ENCODE measurements around the gene PPP1R3D. TPM values are rescaled to one million over a fixed set of nuclear protein-coding genes. Genes with fewer than 3 reads are reported as not detected.

The PPP1R3D gene
- total RNA-seq, 1 experiment from 2014 or later: 2.4 TPM

DNA sequence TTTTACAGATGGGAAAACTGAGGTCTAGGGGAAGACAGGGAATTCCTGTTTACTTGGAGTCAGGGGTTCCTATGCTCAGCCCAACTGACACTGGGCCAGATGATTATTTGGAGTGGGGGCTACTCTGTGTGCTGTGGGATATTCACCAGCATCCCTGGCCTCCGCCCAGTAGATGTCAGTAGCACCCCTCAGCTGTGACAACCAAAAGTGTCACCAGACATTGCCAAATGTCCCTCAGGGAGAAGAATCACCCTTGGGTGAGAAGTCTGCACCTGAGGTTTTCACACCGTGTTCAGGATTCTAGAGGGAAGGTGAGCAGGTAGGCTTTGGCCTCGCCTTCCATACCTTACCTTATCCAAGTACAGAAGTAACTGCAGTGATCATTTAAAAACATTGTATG lies 45.8 kb upstream of the PPP1R3D start:
- no peak for TF ChIP-seq CTCF (IDR thresholded peaks at IDR 0.05; ENCODE audit: unreplicated experiment)
- CTCF ChIA-PET: interaction anchor here (0.6 to 1.3 kb wide), 5 partner anchors 13 to 72 kb away, joined by 3 to 5 read pairs (median 3); no protein-coding TSS in a partner anchor
- Mint-ChIP-seq H3K27me3 (ENCODE audit: insufficient read depth, unreplicated experiment) (no peaks in the 10 kb centered on the region), H3K9me3 (ENCODE audit: unreplicated experiment) (no peaks in the 10 kb centered on the region), H3K4me1 (ENCODE audit: insufficient read depth, unreplicated experiment) (peaks cover 13% of the 10 kb centered on the region), H3K36me3 (ENCODE audit: insufficient read depth, unreplicated experiment) (no peaks in the 10 kb centered on the region), H3K4me3 (ENCODE audit: unreplicated experiment) (no peak overlapping the region), H3K27ac (ENCODE audit: low read depth, unreplicated experiment) (no peak overlapping the region)
- no TSS peak for BruUV-seq (replicated peaks)
- POLR2A ChIA-PET: interaction anchor here (0.8 kb wide), 1 partner anchor 60 kb away, joined by 3 read pairs; no protein-coding TSS in a partner anchor
- intact Hi-C loops (cut with micrococcal nuclease): no loop called here
- no peak for DNase-seq (ENCODE audit: unreplicated experiment)

DNA sequence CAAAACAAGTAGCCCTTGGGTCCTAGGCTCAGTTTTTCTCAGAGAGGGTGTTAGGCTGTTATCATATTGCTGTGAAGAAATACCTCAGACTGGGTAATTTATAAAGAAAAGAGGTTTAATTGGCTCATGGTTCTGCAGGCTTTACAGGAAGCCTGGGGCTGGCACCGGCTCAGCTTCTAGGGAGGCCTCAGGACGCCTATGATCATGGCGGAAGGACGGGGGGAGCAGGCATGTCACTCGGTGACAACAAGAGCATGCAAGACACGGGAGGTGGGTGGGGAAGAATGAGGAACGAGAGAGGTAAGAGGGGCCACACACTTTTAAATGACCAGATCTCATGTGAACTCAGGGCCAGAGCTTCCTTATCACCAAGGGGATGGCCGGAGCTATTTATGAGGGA lies 45.1 kb upstream of the PPP1R3D start:
- no peak for DNase-seq (ENCODE audit: unreplicated experiment)
- Mint-ChIP-seq H3K9me3 (ENCODE audit: unreplicated experiment) (no peaks in the 10 kb centered on the region), H3K4me1 (ENCODE audit: insufficient read depth, unreplicated experiment) (peaks cover 13% of the 10 kb centered on the region), H3K36me3 (ENCODE audit: insufficient read depth, unreplicated experiment) (no peaks in the 10 kb centered on the region), H3K4me3 (ENCODE audit: unreplicated experiment) (no peak overlapping the region), H3K27ac (ENCODE audit: low read depth, unreplicated experiment) (no peak overlapping the region), H3K27me3 (ENCODE audit: insufficient read depth, unreplicated experiment) (no peaks in the 10 kb centered on the region)
- no peak for TF ChIP-seq CTCF (IDR thresholded peaks at IDR 0.05; ENCODE audit: unreplicated experiment)
- BruUV-seq (replicated peaks): no TSS peak
- intact Hi-C loops (cut with micrococcal nuclease): no loop called here
- ChIA-PET POLR2A (no interaction called here), CTCF (interaction anchor here (0.9 to 1.3 kb wide), 3 partner anchors 13 to 73 kb away, joined by 3 to 5 read pairs (median 3); no protein-coding TSS in a partner anchor)

GRCh38 chr20:59984541-59984940 lies 44.4 kb upstream of the PPP1R3D start:
- no peak overlapping the region for H3K4me3 Mint-ChIP-seq (ENCODE audit: unreplicated experiment)
- H3K9me3 Mint-ChIP-seq (ENCODE audit: unreplicated experiment): no peaks in the 10 kb centered on the region
- DNase-seq (ENCODE audit: unreplicated experiment): no peak
- H3K27ac Mint-ChIP-seq (ENCODE audit: low read depth, unreplicated experiment): no peak overlapping the region
- ChIA-PET CTCF (no interaction called here), POLR2A (no interaction called here)
- no peaks in the 10 kb centered on the region for H3K36me3 Mint-ChIP-seq (ENCODE audit: insufficient read depth, unreplicated experiment)
- intact Hi-C loops (cut with micrococcal nuclease): no loop called here
- H3K27me3 Mint-ChIP-seq (ENCODE audit: insufficient read depth, unreplicated experiment): no peaks in the 10 kb centered on the region
- no peak for TF ChIP-seq CTCF (IDR thresholded peaks at IDR 0.05; ENCODE audit: unreplicated experiment)
- BruUV-seq (replicated peaks): no TSS peak
- H3K4me1 Mint-ChIP-seq (ENCODE audit: insufficient read depth, unreplicated experiment): peaks cover 13% of the 10 kb centered on the region

- Mint-ChIP-seq H3K27me3 (ENCODE audit: insufficient read depth, unreplicated experiment) (no peaks in the 10 kb centered on the region), H3K4me3 (ENCODE audit: unreplicated experiment) (no peak overlapping the region), H3K9me3 (ENCODE audit: unreplicated experiment) (no peaks in the 10 kb centered on the region), H3K27ac (ENCODE audit: low read depth, unreplicated experiment) (no peak overlapping the region), H3K4me1 (ENCODE audit: insufficient read depth, unreplicated experiment) (peaks cover 6% of the 10 kb centered on the region), H3K36me3 (ENCODE audit: insufficient read depth, unreplicated experiment) (no peaks in the 10 kb centered on the region)
- intact Hi-C loops (cut with micrococcal nuclease): no loop called here
- ChIA-PET CTCF (interaction anchor here (0.6 to 1.9 kb wide), 3 partner anchors 55 to 133 kb away, joined by 3 to 5 read pairs (median 4); no protein-coding TSS in a partner anchor), POLR2A (interaction anchor here (0.8 to 1.9 kb wide), 2 partner anchors 9 to 11 kb away, joined by 3 to 5 read pairs; no protein-coding TSS in a partner anchor)
- DNase-seq (ENCODE audit: unreplicated experiment): no peak
- BruUV-seq (replicated peaks): no TSS peak
- TF ChIP-seq CTCF (IDR thresholded peaks at IDR 0.05; ENCODE audit: unreplicated experiment): no peak
Measured at GRCh38 chr20:59983076-59983475, 43.0 kb upstream of the PPP1R3D start.

Data from MCF 10A (cell line).